GM18511 (cell line): ENCODE results near the gene RACGAP1.

Experiments used
- ATAC-seq: cut with Tn5 transposase; IDR thresholded peaks from one replicate; pipeline ENCODE4 v1.9.1; 2021; ENCODE audit warnings: mild to moderate bottlenecking, moderate library complexity; ENCODE audit not compliant: unreplicated experiment

The RACGAP1 gene

DNA sequence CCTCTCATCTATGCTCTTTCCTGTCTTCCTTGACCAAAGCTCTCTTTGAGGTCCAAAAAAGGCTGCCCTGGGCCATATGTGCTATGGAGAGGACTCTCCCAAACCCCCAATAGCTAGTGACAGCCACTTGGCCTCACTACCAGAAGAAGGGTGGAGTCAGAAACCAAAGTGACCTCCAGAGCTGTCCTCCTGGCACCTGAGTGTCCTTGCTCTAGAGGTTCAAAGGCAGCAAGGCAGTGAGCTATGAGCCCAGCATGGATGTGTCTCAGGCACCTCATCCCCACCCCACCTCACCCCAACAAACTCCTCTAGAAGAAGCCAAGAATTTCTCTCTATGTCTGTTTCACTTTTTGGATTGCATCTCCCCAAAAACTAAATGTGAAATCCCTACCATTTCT, 67.7 kb downstream of the RACGAP1 start:
- ATAC-seq = no peak

- ATAC-seq = no peak
Observed at GRCh38 chr12:49956663-49957569, 68.4 kb downstream of the RACGAP1 start.

DNA sequence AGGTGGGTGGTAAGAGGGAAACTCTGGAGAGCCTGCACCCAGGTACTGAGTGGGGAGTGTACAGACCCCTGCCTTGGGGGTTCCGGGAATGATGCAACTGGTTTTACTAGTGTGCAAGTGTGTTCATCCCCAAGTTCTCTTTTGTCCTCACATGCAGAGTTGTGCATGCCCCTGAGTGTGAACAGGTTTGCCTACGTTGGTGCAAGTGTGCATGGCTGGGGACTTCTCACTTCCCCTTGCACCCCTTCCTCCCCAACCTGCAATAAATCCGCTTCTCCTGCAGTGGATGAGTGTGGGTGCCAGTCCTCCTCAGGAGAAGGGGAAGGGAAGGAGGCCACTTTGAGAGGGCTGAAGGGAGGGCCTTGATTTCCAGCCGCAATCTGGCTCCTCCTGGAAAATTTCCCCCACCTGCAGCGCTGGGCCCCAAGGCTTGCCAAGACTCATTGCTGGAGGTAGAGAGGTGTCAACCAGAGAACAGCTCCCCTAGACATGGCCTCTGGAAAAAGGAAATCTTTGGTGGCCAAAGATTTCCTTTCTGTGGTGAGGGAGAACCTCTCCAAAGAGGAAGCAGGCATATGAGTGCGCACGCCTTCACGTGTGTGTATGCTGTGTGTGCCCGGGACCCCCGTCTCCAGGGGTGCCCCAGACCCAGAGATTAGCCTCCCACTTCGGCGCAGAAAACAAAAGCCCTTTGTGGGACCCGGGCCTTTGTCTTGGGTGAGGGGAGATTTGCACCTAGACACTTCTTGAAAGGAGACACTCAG, 69.2 kb downstream of the RACGAP1 start:
- ATAC-seq = no peak

DNA sequence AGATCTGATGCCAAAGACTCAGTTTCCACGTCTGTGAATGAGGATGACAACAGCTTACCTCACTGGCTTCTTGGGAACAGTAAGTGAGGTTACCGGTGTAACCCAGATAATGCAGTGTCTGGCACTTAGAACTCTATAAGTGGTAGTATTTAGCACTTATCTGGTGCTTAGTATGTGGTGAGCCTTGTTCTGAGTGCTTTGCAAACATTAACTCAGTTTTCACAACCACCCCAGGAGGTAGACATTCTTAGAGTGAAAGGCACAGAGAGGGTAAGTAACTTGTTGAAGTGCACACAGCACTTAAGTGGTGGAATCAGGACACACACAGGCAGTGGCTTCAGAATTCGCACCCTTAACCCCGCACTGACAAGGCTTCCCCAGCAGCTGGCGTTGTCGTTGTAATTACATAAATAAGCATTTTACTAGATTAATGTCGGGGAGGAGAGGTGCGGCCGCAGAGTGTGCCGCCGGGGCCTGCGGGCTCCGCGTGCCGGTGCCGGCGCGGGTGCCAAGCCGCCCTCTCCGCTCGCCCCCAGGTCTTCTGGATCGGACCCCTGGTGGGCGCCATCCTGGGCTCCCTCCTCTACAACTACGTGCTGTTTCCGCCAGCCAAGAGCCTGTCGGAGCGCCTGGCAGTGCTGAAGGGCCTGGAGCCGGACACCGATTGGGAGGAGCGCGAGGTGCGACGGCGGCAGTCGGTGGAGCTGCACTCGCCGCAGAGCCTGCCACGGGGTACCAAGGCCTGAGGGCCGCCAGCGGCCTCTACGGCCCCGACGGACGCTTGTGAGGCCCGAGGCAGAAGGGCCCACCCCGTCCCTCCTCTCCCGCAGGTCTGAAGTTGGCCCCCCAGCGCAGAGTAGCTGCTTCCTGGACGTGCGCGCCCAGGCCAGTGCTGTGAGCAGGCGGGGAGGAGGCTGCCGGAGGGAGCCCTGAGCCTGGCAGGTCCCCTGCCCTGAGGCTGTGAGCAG, 70.1 kb downstream of the RACGAP1 start:
- ATAC-seq = no peak

DNA sequence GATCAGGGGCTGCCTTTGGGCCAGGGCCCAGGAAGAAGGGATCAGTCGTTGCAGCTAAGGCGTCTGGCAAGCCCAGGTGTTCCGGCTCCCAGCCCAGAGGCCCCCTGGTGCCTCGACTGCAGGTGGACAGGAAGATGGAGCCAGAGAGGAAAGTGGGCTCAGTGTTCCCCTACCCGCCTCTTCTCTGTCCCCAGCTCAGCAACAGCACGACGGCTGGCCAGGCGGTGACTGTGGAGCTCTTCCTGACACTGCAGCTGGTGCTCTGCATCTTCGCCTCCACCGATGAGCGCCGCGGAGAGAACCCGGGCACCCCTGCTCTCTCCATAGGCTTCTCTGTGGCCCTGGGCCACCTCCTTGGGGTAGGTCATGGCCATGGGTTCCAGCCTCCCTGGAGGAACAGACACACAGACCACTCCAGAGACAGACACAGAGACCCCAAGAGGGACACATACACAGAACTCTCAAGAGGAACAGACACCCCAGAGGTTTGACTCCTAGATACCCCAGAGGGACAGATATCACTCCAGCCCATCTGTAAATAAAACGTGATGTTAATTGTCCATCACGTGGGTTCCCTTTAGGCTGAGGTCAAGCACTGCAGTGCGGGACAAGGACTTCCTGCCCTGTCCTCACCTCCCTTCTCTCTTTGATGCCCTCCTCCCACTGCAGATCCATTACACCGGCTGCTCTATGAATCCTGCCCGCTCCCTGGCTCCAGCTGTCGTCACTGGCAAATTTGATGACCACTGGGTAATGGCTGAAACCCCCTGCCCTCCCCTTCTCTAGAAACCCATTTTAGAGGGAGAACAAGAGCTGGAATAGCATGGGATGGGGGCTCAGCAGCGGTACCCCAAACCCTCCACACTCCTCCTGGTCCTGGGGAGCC, 71.1 kb downstream of the RACGAP1 start:
- no peak for ATAC-seq

GRCh38 chr12:49953151-49953550, 72.1 kb downstream of the RACGAP1 start:
- ATAC-seq = no peak

DNA sequence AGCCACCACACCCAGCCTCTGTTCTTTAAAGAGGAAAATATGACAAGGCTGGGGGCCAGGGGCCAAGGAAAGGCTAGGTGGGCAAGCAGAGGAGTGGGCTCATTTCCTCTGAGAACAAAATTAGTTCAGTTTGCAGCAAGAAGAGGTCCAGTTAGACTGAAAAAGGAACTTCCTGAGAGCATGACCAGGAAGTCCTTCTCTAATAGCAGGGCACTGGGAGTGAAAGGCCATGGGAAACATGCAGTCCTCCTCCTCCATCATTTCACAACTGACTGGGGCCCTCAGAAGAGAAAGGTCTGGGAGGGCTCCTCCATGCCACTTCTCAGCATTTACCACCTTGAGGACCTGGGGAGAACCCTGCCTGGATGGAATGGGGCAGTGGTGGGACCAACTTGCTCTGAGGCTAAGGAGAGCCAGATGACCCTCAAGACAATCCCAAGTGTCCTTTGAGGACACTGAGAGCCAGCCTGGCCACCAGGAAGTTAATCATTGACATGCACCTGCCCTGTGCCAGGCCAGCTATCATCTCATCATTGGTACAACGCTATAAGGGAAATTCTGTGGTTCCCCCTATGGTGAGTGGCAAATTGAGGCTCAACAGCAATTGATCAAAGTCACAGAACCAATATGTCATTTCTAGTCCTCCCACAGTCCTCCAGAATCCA, 72.8 kb downstream of the RACGAP1 start:
- no peak for ATAC-seq

- no peak for ATAC-seq
Observed at GRCh38 chr12:49951411-49952240, 73.7 kb downstream of the RACGAP1 start.

DNA sequence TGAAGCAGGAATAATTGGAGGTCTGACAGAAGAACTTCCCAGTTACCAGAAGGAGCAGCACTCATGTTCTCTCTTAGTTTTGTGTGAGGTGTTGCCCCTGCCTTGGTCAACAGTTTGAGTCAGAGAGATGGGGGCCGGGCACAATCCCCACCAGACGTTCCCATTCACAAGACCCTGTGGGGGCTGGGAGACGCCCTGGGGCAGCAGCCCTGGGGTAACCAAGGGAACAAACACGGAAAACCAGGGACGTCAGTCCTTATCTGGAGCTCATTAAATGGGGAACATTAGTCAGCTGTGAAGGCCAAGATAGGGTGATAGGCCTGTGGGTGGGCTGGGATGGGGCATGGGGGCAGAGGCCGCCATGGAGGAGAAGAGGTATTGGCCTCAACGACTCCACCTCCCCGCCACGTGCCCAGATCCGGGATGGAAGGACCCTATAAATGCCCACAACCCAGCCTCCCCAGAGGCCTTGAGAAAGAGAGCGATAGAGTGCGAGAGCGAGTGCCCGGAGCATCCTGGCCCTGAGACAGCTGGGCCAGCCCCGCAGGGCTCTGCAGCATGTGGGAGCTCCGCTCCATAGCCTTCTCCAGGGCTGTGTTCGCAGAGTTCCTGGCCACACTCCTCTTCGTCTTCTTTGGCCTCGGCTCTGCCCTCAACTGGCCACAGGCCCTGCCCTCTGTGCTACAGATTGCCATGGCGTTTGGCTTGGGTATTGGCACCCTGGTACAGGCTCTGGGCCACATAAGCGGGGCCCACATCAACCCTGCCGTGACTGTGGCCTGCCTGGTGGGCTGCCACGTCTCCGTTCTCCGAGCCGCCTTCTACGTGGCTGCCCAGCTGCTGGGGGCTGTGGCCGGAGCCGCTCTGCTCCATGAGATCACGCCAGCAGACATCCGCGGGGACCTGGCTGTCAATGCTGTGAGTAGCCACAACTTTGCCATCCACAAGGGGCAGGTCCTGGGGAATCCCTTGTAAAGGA, 74.7 kb downstream of the RACGAP1 start, which contains the start of gene AQP2:
AQP2 (plus strand) TSS at position 465 of the 979 bp plus-strand sequence; CDS start at position 559, 94 bp downstream.
- ATAC-seq = no peak

GRCh38 chr12:49949866-49950265, 75.4 kb downstream of the RACGAP1 start:
- no peak for ATAC-seq

DNA sequence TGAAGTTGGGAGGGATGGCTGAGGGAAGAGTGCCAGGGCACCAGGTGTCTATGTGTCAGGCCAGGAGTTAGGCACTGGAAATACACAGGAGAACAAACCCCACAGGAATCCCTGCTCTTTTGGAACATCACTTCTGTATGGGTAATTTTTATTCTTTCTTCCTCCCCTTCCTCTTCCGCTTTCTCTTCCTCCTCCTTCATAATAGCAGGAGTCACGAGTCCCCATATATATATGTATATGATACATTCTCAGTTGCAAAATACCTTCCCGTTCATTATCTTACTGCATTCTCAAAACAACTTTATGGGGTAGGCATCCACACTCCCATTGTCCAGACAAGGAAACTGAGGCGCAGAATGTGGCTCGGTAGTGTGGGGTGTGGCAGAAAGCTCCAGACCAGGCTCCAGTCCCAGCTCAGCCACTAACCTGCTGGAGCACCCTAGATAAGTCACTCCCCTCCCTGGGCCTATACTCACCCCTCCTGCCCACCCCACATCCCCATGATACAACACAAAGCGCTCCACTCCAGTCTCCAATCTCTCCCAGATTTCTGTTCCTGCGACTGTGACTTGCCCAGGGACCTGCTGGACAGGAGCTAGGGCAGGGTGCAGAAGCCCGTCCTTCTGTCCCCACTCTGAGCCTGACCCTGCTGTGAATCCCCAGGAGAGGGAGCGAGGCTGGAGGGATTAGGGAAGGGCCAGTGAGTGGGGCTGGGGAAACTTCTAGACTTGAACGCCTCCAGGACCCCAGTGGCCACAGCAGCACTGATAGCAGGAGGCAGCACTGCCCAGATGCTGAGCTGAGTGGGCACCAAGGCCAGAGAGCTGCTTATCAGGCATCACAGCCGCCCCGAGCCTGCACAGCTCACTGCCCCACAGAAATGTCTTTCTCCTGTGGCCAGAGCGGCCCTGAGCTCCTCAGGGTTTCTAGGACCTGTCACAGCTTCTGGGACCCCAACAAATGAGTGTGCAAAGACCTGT, 76.1 kb downstream of the RACGAP1 start:
- no peak for ATAC-seq

- no peak for ATAC-seq
Observed at GRCh38 chr12:49947593-49948226, 77.6 kb downstream of the RACGAP1 start.

- no peak for ATAC-seq
Observed at GRCh38 chr12:49946497-49946896, 78.8 kb downstream of the RACGAP1 start.

GRCh38 chr12:49946086-49946485, 79.2 kb downstream of the RACGAP1 start:
- no peak for ATAC-seq

DNA sequence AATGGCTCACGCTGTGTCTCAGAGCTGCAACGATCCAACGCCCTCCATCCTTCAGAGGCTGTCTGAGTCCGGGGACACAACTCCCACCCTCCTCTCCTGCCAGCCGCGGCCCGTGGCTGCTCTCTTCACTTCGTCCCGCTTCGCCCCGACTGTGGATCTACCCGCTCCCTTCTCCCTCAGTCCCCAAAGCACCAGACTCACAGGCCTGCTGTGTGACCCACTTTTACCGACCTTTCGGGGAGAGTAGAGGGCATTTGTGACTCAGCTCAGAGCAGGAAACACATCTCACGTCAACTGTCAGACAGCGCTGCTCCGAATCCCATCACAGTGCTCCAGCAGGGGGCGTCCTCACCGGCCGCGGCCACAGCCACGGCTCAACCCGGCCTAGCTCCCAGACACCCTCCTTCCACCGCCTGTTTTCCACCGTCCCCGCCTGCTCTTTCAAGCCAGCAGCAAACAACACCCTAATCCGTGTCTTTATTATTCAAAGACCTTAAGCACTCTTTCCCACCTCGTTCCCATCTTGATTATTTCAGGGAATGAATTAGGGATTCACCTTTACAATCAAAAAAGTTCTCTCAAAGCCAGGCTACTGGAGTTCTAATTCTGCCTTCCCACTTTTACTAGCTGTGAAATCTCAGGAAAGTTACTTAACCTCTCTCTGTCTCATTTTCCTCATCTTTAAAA, 79.8 kb downstream of the RACGAP1 start:
- peak; percentile 82 for ATAC-seq
